Testis (tissue), 3 donors: ENCODE measurements around the gene NAP1L1. TPM values are rescaled to one million over a fixed set of nuclear protein-coding genes. Genes with fewer than 3 reads are reported as not detected.

Experiments
- DNase-seq: peaks from one replicate; pipeline ENCODE4 v3.0.0-alpha.2; 2019
- H3K27ac ChIP-seq, 2 donors: fragments of 200-600 bp; sonication (generic); one replicate each; pipeline ENCODE4 v1.5.1; 2019
- H3K27me3 ChIP-seq: fragments of 200-600 bp; sonication (generic); one replicate; pipeline ENCODE4 v1.5.1; 2019
- H3K36me3 ChIP-seq: fragments of 200-600 bp; sonication (generic); one replicate; pipeline ENCODE4 v1.5.1; 2017; ENCODE audit warnings: low read depth; ENCODE audit errors: missing control alignments
- H3K4me1 ChIP-seq: fragments of 200-600 bp; sonication (generic); one replicate; pipeline ENCODE4 v1.5.1; 2019
- H3K4me3 ChIP-seq, 2 donors: fragments of 200-600 bp; sonication (generic); one replicate each; pipeline ENCODE4 v1.5.1; 2017 to 2019
- H3K9me3 ChIP-seq: fragments of 200-600 bp; sonication (generic); one replicate; pipeline ENCODE4 v1.5.1; 2017
- CTCF ChIP-seq, 3 experiments: fragments of 450-650 bp in 2 of 3; fragments of 200-600 bp in 1 of 3; sonication (generic) in 1 of 3; IDR thresholded peaks; one replicate each; pipeline ENCODE4 v1.5.1; 2016 to 2019; ENCODE audit warnings: antibody characterized with exemption in 3 of 3, mild to moderate bottlenecking in 2 of 3, moderate library complexity in 1 of 3
- POLR2A ChIP-seq: fragments of 450-650 bp; IDR thresholded peaks from one replicate; pipeline ENCODE4 v1.6.1; 2017; ENCODE audit warnings: antibody characterized with exemption, mild to moderate bottlenecking, moderate library complexity
- WGBS, 2 donors: methylation state at CpG; one replicate each; pipeline ENCODE4 v1.1.5; 2018; 5-methylcytosine and 5-hydroxymethylcytosine counted together
- intact Hi-C: fragments of 100-400 bp; cut with DNase I; formaldehyde crosslinking; loops from one replicate; pipeline ENCODE4 v1.15.1; 2023; ENCODE audit warnings: low total_unique reads
- polyA plus RNA-seq: library from polyadenylated mRNA; stranded (reverse); fragments of 350-450 nt; fragmentation: Illumina TruSeq; extraction: RNeasy Lipid Tissue Mini Kit (QIAGEN cat#74804); gene quantifications from one replicate; pipeline ENCODE4 v1.2.3, GENCODE V29; 2014; ENCODE audit warnings: low read depth, low replicate concordance; ENCODE audit not compliant: insufficient read depth
- total RNA-seq, 2 donors: library from RNA; depleted of rRNA; stranded (reverse); fragments of >200 nt; gene quantifications; one replicate each; pipeline ENCODE4 v1.2.3, GENCODE V29; 2016

The NAP1L1 gene
- total and polyA plus RNA-seq, 3 donors from 2014 or later = 246 to 366 (median 313) TPM

- no peaks in the 10 kb centered on the region for H3K9me3 ChIP-seq
- no peak overlapping the region for H3K4me3 ChIP-seq
- no peaks in the 10 kb centered on the region for H3K27me3 ChIP-seq
- H3K27ac ChIP-seq = no peak overlapping the region
- TF ChIP-seq POLR2A = no peak
- TF ChIP-seq CTCF (IDR thresholded peaks at IDR 0.05) = no peak
- H3K4me1 ChIP-seq = no peaks in the 10 kb centered on the region
- WGBS, 2 donors = 64 to 68% methylated on average over 6 of the region's 6 CpGs
- no peaks in the 10 kb centered on the region for H3K36me3 ChIP-seq
- intact Hi-C loops = no loop called here
- DNase-seq = no peak
These were observed 73.6 kb downstream of the NAP1L1 start for GRCh38 chr12:76010732-76011458.

- intact Hi-C loops = no loop called here
- WGBS, 2 donors = 89 to 98% methylated on average over 3 of the region's 3 CpGs
These were observed 76.1 kb downstream of the NAP1L1 start for GRCh38 chr12:76008428-76008827.

GRCh38 chr12:76007640-76008039 lies 76.8 kb downstream of the NAP1L1 start:
- no peaks in the 10 kb centered on the region for H3K27me3 ChIP-seq
- no peaks in the 10 kb centered on the region for H3K36me3 ChIP-seq
- 80 to 83% methylated on average over 8 of the region's 8 CpGs for WGBS, 2 donors
- intact Hi-C loops = no loop called here
- no peaks in the 10 kb centered on the region for H3K4me1 ChIP-seq
- H3K4me3 ChIP-seq = no peak overlapping the region
- no peak overlapping the region for H3K27ac ChIP-seq
- no peak for DNase-seq
- no peak for TF ChIP-seq CTCF (IDR thresholded peaks at IDR 0.05)
- TF ChIP-seq POLR2A = no peak
- H3K9me3 ChIP-seq = no peaks in the 10 kb centered on the region

More at GRCh38 chr12:76008428-76008827, 76.1 kb downstream of the NAP1L1 start:
- Histone ChIP-seq H3K4me3 (no peak overlapping the region), H3K36me3 (no peaks in the 10 kb centered on the region), H3K27me3 (no peaks in the 10 kb centered on the region), H3K27ac (no peak overlapping the region), H3K9me3 (no peaks in the 10 kb centered on the region), H3K4me1 (no peaks in the 10 kb centered on the region)
- no peak for TF ChIP-seq POLR2A
- TF ChIP-seq CTCF (IDR thresholded peaks at IDR 0.05) = no peak
- no peak for DNase-seq

- Histone ChIP-seq H3K9me3 (no peaks in the 10 kb centered on the region), H3K27ac (no peak overlapping the region), H3K4me3 (no peak overlapping the region), H3K36me3 (no peaks in the 10 kb centered on the region), H3K27me3 (no peaks in the 10 kb centered on the region), H3K4me1 (no peaks in the 10 kb centered on the region)
- DNase-seq = no peak
- intact Hi-C loops = no loop called here
- WGBS, 2 donors = 84 to 93% methylated on average over 9 of the region's 9 CpGs
- TF ChIP-seq CTCF (IDR thresholded peaks at IDR 0.05) = no peak
- TF ChIP-seq POLR2A = no peak
These were observed 78.2 kb downstream of the NAP1L1 start for GRCh38 chr12:76006028-76006925.
